Measurements from ENCODE around the gene CMBL.

The CMBL gene

GRCh38 chr5:10310066-10310779, 2.5 kb upstream of the CMBL start:
- no peaks in the 10 kb centered on the region for H3K36me3 ChIP-seq (replicated peaks; ENCODE audit: low read depth, low read length)
- H3K9ac ChIP-seq (ENCODE audit: low read length): no peak overlapping the region
- no peak overlapping the region for H3K4me2 ChIP-seq (ENCODE audit: low read length)
- H2AFZ ChIP-seq (ENCODE audit: low read depth, low read length): no peak overlapping the region
- TF ChIP-seq CTCF (IDR thresholded peaks at IDR 0.05; ENCODE audit: low read depth, low read length): no peak
- TF ChIP-seq EZH2phosphoT487 (IDR thresholded peaks at IDR 0.05; ENCODE audit: low read depth): no peak
- H4K20me1 ChIP-seq (ENCODE audit: insufficient read depth, low read length): no peaks in the 10 kb centered on the region
- no peaks in the 10 kb centered on the region for H3K79me2 ChIP-seq (ENCODE audit: low read length)
- no peak overlapping the region for H3K4me3 ChIP-seq (ENCODE audit: low read length)
- H3K27ac ChIP-seq (ENCODE audit: low read length): no peak overlapping the region
- peaks cover 10% of the 10 kb centered on the region; the same call in 1 of the 2 replicates for H3K4me1 ChIP-seq (ENCODE audit: low read length)
- H3K9me3 ChIP-seq (ENCODE audit: insufficient read depth, low read length): no peaks in the 10 kb centered on the region
- H3K27me3 ChIP-seq (ENCODE audit: low read depth, low read length): peaks cover 10% of the 10 kb centered on the region; the same call in 1 of the 2 replicates

- Histone ChIP-seq H3K4me3 (ENCODE audit: low read length) (no peak overlapping the region), H4K20me1 (ENCODE audit: insufficient read depth, low read length) (no peaks in the 10 kb centered on the region)
Observed at GRCh38 chr5:10308844-10309243, 1.1 kb upstream of the CMBL start.

GRCh38 chr5:10306806-10307205, 896 bp downstream of the CMBL start:
- Histone ChIP-seq H3K79me2 (ENCODE audit: low read length) (no peaks in the 10 kb centered on the region), H3K9ac (ENCODE audit: low read length) (peak overlapping the region; percentile 69)

More at GRCh38 chr5:10308844-10309243, 1.1 kb upstream of the CMBL start:
- Histone ChIP-seq H3K9me3 (ENCODE audit: insufficient read depth, low read length) (no peaks in the 10 kb centered on the region), H3K9ac (ENCODE audit: low read length) (no peak overlapping the region), H3K27me3 (ENCODE audit: low read depth, low read length) (peaks cover 10% of the 10 kb centered on the region; the same call in 1 of the 2 replicates), H3K4me2 (ENCODE audit: low read length) (no peak overlapping the region), H3K27ac (ENCODE audit: low read length) (no peak overlapping the region), H3K4me1 (ENCODE audit: low read length) (peaks cover 10% of the 10 kb centered on the region; the same call in 1 of the 2 replicates), H2AFZ (ENCODE audit: low read depth, low read length) (no peak overlapping the region), H3K36me3 (replicated peaks; ENCODE audit: low read depth, low read length) (no peaks in the 10 kb centered on the region), H3K79me2 (ENCODE audit: low read length) (no peaks in the 10 kb centered on the region)
- TF ChIP-seq EZH2phosphoT487 (IDR thresholded peaks at IDR 0.05; ENCODE audit: low read depth) (no peak), CTCF (IDR thresholded peaks at IDR 0.05; ENCODE audit: low read depth, low read length) (no peak)

More at GRCh38 chr5:10306806-10307205, 896 bp downstream of the CMBL start:
- Histone ChIP-seq H3K27ac (ENCODE audit: low read length) (no peak overlapping the region), H3K4me1 (ENCODE audit: low read length) (peaks cover 10% of the 10 kb centered on the region; the same call in 1 of the 2 replicates), H3K4me3 (ENCODE audit: low read length) (peak overlapping the region; percentile 89), H2AFZ (ENCODE audit: low read depth, low read length) (peak overlapping the region; percentile 92), H3K4me2 (ENCODE audit: low read length) (peak overlapping the region; percentile 97), H3K9me3 (ENCODE audit: insufficient read depth, low read length) (no peaks in the 10 kb centered on the region), H4K20me1 (ENCODE audit: insufficient read depth, low read length) (no peaks in the 10 kb centered on the region), H3K27me3 (ENCODE audit: low read depth, low read length) (peaks cover 10% of the 10 kb centered on the region; the same call in 1 of the 2 replicates), H3K36me3 (replicated peaks; ENCODE audit: low read depth, low read length) (no peaks in the 10 kb centered on the region)
- TF ChIP-seq EZH2phosphoT487 (IDR thresholded peaks at IDR 0.05; ENCODE audit: low read depth): no peak
- no peak for TF ChIP-seq CTCF (IDR thresholded peaks at IDR 0.05; ENCODE audit: low read depth, low read length)

All from OCI-LY3 (cell line).